HT-29 (cell line): Measurements from ENCODE around the gene NADSYN1. TPM values are rescaled to one million over a fixed set of nuclear protein-coding genes. Genes with fewer than 3 reads are reported as not detected.

Experiments
- DNase-seq: peaks from one replicate; pipeline ENCODE4 v3.0.0-alpha.2; 2015; ENCODE audit warnings: low spot score
- total RNA-seq: library from RNA; depleted of rRNA; stranded (reverse); fragments of >200 nt; shearing (Covaris generic); gene quantifications from 2 replicates; pipeline ENCODE4 v1.2.3, GENCODE V29; 2014

Gene NADSYN1
- total RNA-seq, 1 experiment from 2014 or later, result 204 TPM

DNA sequence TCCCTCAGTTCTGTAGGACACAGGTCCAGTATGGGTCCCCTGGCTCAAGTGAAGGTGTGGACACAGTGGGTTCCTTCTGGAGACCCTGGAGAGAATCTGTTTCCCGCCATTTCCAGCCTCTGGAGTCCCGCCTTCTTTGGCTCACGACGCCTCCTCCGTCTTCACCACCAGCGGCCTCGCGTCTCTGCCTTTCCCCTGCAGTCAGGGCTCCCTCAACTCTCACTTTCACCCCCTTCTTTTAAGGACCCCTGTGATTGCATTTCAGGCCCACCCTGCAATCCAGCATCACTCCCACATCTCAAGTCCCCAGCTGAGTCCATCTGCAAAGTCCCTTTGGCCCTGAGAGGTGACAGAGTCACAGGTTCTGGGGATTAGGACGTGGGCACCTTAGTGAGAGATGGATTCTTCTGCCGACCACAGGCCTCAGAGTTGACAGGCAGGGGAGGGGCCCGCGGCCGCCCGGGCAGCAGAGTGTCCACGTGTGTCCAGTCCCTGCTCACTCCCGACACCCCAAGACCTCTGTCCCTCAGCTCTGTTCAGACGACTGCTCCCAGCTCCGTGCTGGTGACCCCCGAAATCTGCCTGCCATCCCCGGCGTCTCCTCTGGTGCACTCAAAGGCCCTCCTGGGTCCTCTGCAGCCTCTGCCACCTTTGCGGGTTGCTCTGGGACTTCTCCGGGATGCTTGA, 37.2 kb downstream of the NADSYN1 start:
- DNase-seq, result no peak

- no peak for DNase-seq
These were observed 37.9 kb downstream of the NADSYN1 start for GRCh38 chr11:71490731-71491390.

GRCh38 chr11:71491531-71491930, 38.5 kb downstream of the NADSYN1 start:
- DNase-seq, result no peak

DNA sequence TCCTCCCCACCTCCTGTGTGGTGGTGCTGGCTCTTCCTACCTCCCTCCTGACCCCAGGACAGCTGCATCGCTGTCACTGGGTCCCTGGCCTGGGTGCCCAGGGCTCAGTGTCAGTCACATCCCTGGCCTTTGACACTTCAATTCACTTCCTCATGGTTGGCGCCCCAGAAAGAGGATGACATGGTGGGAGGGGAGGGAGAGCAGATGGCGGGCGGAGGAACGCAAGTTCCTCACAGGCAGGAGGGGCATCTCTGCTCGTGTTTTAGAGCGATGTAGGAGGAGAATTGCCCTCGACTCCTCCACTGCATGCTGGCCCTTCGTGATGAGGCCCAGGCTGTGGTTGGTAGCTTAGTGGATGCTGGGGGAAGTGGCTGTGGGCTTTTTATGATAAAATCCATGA, 38.9 kb downstream of the NADSYN1 start:
- no peak for DNase-seq

GRCh38 chr11:71495286-71496230, 42.6 kb downstream of the NADSYN1 start:
- no peak for DNase-seq

GRCh38 chr11:71496421-71496820, 43.4 kb downstream of the NADSYN1 start:
- no peak for DNase-seq

DNA sequence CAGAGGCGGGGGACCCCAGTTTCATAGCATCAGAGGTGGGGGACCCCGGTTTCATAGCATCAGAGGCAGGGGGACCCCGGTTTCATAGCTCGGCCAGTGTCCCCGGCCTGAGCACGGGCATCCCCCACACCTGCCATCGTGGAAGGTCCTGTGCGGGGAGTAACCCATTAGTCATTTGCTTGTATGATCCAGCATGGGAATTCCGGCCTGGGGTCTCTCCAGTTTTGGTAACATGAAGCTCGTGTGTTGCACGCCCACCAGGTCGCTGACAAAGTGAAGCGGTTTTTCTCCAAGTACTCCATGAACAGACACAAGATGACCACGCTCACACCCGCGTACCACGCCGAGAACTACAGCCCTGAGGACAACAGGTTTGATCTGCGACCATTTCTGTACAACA, 45.1 kb downstream of the NADSYN1 start:
- DNase-seq, result no peak

DNA sequence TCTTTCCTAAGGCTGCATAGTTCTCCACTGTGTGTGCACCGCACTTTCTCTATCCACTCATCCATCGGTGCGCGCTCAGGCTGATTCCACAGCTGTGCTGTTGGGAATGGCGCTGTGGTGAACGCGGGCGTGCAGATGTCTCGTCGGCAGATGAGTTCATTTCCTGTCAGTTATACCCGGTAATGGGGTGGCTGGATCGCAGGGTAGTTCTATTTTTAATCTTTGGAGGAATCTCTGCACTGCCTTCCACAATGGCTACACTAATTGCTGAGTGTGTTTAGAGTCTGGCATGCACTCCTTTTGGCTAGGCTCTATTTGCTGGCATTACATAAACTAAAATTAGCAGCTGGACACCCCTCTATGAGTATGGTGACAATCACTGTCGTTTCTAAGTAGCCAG, 46.1 kb downstream of the NADSYN1 start:
- no peak for DNase-seq

DNA sequence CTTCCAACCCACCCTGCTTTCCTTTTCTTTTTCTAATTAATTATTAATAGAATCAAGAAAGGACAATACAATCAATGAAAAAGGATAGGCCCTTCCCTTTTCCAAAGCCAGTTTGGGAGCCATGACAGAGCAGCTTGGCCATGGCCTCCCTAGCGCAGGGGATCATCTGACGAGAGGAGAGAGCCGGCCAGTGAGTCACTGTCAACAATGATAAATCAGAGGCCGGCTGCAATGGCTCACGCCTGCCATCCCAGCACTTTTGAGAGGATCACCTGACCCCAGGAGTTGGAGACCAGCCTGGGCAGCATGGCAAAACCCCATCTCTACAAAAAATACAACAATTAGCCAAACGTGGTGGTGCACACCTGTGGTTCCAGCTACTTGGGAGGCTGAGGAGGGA, 46.5 kb downstream of the NADSYN1 start:
- DNase-seq, result no peak

DNA sequence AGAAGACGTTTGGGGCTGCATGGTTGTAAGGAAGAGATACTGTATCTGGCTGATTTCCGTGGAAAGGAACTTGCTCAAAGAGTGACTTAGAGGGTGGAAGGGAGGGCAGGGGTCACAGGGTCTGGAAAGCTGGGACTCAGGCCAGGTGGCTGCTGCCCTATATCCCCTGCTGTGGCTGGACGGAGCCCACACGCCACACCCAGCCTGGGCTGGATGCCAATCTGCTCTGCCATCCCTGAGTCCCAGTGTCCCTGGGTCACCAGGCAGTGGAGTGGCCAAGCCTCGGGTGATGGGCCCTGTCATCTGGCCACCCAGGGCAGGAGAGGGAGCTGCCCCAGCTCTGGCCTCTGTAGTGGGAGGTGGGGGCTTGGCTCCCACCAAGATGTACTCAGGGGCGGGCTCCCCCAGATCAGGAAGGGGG, 47.6 kb downstream of the NADSYN1 start:
- DNase-seq, result peak; percentile 10

GRCh38 chr11:71501071-71501985, 48.3 kb downstream of the NADSYN1 start:
- DNase-seq, result no peak

DNA sequence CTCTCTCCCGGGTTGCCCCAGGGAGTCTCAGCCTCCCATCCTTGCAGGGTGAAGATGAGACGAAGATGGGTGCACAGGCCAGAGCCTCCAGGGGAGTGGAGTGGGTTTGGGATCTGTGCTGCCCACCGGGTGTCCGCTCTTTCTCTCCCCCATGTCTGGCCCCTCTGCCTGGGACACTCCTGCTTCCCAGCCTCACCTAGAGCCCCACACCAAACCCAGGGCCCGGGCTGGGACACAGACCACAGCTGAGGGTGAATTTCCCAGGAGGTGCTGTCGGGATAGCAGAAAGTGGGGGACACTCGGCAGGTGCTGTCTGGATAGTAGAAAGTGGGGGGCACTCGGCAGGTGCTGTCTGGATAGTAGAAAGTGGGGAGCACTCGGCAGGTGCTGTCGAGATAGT, 49.0 kb downstream of the NADSYN1 start:
- no peak for DNase-seq

DNA sequence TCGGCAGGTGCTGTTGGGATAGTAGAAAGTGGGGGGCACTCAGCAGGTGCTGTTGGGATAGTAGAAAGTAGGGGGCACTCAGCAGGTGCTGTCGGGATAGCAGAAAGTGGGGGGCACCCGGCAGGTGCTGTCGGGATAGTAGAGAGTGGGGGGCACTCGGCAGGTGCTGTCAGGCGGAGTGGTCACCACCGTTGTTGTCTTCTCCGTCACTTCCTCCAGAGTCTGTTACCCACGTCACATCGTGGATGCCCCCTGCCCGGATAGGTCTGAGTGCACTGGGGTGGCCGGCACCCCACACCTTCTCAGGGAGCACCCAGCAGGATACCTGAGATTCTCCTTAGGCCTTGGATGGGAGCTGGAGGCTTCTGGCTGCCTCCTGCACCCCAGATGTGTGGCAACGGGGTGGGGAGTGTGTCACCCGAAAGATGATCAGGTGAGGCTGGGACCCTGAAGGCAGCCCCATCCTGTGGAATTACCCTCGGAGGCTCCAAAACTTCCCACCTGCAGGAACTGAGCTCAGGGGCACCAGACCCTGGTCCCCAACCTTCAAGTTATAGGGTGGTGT, 50.0 kb downstream of the NADSYN1 start:
- no peak for DNase-seq

DNA sequence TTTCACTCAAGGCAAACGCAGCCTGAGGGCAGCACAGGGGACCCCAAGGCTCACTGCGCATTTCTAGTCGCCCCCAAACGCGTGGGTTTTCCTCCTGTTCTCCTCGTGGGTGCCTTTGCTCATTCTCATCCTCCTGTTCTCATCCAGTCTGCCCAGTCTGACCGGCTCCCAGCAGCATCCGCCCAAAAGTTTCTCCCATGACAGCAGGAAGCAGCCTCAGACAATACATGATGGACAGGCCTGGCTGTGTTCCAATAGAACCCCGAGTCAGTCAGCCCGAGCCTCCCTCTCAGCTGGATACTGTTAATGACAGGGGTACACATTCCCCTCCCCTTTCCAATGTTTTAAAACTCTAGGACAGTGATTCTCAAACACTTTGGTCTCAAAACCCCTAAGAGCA, 51.5 kb downstream of the NADSYN1 start:
- DNase-seq, result peak; percentile 43

DNA sequence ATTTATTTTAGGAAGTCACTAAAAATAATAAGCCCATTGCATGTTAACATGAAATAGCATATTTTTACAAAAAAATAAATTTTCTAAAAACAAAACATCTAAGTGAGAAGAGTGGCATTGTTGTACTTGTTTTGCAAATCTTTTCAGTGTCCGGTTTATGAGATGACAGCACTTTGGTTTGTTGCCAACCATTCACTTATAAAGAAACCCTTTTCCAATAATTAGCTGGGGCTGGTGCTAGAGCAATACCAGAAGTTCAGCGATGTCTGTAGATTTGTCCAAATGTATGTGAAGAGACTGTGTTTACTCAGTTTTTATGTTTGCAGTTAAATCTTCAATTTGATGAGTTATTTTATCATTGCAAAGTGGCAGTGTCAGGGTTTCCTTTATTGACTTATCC, 52.0 kb downstream of the NADSYN1 start:
- DNase-seq, result no peak

DNA sequence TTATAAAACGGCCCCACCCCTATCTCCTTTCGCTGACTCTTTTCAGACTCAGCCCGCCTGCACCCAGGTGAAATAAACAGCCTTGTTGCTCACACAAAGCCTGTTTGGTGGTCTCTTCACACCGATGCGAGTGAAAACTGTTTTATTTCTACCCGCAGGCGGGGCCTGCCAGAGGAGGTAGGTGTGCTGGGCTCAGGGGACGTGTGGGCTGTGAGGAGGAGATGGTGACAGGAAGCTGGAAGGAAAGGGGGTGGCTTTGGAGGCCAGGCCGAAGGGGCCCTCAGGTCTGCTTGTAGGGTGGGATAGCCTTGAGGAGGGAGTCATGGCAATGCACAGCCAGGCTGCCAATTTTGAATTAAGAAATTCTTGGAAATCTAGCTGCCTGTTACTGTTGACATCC, 52.8 kb downstream of the NADSYN1 start:
- no peak for DNase-seq

DNA sequence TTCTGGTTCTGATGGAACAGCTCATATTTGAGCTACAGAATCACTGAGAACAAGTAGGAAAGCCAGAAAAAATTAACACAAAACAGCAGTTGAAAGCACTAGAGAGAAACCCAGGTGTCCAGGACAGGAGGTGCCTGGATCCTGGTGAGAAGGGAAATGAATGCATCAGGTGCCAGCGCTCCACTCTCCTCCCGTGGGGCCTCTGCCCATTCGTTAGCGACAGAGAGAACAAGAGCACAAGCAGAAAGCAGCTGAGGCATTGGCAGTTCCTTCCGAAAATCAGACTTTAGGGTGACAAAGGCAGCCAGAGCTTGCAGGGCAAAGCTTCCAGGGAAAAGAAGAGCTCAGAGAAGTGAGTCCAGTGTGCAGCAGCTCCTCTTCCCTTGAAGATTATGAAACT, 54.1 kb downstream of the NADSYN1 start:
- DNase-seq, result no peak

DNA sequence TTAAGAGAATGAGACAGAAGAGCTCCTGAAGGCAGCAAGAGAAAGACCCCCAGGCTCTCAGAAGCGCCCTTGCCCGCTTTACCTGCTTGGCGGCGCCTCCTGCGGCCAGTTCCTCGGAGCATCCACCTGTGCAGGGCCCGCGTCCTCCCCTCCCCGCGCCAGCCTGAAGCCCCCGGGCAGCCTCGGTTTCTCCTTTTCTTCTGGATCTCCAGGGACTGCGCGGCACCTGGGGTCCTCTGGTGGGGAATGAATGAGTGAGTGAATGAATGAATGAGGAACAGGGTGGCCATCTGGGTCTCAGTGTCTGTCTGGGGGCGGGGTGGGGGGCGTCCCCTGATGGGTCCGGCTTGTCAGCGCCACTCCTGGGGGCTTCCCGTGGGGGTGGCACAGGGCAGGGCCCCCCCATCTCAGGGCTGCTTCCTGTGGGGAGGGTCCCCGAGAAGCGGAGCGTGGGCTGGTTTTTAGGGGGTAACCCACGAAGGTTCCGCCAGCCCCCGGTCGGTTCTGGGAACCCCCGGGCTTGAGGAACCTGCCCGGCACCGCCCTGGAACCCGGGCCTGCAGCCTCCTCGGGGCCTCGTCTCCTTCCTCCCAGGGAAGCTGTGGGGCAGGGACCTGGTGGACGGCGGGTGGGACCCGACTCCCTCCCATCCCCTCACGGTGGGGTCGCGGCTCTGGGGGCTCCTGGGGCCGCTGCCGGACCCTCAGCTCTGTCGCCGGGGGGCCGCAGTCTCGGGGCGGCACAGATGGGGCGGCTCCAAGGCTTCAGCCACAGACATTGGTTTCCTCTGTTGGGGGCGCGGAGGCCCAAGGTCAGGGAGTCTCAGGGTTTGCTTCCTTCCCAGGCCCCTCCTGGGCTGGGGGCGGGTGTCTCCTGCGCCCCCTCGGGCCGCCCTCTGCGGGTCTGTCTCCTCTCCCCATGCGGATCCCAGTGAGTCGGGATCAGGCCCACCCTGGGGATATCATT, 65.8 kb downstream of the NADSYN1 start:
- DNase-seq, result no peak

GRCh38 chr11:71519546-71519945, 66.5 kb downstream of the NADSYN1 start:
- no peak for DNase-seq
